ENCODE data around the gene GAS2L2.

The GAS2L2 gene

GRCh38 chr17:35745246-35745645, 7.8 kb downstream of the GAS2L2 start:
- DNase-seq, result no peak

DNA sequence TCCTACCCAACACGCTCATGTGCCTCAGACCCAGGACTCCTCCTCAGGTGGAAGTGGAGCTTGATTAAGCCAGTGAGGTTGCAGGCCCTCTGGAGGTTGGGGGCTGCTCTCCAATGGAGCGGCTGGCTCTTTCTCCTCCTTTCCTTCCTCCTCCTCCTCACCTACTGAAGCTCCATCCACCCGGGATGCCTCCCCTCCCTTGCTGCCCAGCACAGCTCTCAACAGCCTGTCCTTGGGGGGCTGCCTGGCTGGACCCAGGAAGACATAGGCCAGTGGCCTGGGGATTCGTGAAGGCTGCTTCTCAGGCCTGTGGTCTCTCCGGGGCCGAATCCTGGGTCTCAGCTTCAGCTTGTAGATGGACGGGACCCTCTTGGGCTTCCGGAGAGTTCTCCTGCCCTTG, 8.2 kb downstream of the GAS2L2 start:
- DNase-seq, result no peak

DNA sequence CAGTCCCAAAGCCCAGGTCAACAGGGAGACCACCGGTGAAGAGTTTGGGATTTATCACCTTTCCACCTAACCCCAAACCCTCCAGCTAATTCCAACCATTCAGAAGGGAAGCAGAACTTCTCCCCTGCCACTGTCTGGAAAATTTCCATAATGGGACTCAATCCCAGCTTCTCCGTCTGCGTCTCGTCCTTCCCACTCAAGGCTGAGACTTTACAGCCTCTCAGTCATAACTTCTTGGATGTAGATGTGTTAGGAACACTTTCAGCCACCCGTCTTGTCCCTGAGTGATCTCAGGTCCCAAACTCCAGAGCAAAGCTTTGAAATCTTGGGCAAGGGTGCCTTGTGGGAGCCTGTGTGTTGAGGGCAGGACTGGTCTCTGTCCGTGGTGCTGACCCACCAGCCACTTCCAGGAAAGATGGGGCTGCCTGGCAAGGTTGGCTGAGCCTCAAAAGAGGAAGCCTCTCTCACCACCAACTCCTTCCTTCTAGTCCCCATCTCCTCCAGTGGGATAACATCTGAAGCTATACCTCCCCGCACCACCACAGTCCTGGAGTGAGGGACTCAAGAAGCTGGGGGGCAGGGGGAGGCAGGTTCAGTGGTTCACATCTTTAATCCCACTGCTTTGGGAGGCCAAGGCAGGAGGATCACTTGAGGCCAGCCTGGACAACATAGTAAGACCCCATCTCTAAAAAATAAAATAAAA, 9.3 kb downstream of the GAS2L2 start:
- peak; percentile 64 to 82 (median 70) for DNase-seq

DNA sequence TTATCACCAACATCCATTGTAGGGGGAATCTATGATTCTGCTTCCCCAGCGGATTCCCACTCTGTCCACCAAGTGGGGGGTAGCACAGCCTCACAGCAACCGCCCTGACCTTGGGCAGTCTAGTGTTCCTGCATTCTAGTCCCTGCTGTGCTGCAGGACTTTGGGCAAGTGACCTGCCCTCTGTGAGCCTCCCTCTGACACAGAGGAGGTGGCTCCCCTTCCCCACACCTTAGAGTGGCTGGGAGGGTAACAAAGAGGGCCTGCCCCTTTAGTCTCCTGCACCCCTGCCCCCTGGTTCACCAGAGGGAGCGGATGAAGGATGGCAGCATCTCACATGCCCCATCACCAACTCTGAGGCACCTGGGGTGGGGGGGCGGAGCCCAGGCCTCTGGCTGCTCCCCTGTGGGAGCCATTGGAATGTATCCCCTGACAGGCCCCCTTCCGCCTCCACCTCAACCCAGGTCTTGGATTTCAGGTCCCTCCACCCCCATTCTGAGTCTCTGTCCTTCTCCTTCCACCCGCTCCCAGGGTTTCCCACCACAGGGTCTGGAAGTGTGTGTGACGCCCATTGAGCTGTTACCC, 10.1 kb downstream of the GAS2L2 start:
- no peak for DNase-seq

- DNase-seq, result no peak
These were observed 10.5 kb downstream of the GAS2L2 start for GRCh38 chr17:35742496-35742895.

DNA sequence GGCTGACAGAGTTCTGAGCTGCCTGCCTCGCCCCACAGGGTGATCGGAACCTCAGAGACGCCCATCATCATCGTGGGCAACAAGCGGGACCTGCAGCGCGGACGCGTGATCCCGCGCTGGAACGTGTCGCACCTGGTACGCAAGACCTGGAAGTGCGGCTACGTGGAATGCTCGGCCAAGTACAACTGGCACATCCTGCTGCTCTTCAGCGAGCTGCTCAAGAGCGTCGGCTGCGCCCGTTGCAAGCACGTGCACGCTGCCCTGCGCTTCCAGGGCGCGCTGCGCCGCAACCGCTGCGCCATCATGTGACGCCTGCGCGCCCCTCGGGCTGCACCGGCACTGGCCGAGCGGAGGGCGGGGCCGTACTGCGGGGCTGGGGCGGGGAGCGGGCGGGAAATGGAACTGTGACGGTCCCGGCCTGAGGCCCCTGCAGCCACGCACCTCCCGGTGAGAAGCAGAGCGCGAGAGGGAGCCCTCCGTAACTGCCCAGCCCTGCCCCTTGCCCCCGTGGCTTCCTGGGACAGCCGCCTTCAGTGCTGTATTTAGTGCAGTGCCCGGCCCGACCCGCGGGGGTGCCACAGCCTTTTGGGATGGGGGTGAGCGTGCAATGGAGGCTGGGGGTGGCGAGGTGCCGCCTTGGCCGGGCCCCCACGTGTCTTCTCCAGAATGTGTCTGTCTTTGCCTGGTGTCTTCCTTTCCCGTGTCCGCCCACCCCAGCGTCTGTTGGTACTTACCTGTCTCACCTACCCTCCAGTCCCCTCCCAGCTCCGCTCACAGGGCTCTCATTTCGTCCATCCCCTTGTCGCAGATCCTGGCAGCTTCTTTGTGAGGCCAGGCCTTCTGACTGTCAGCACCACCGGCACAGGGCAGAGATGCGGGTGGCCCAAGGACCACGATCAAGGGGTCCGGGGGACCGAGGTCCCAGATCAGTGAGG, 11.8 kb downstream of the GAS2L2 start:
- peak in 1 of 4 experiments; percentile 17 for DNase-seq

DNA sequence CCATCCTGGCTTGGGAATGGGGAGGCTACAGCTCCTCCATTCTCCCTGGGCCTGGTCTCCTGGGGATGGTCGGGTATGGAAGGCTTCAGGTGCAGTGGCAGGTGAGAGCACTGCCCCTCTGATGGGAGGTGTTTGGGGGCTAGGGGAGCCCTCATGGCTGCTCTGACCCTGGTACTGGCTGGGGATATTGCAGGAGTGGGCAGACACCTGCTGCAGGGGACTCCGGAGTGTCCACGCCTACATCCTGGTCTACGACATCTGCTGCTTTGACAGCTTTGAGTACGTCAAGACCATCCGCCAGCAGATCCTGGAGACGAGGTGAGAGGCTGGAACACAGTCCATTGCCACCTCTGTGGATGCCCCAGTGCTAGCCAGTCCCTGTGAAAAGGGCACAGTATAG, 12.8 kb downstream of the GAS2L2 start:
- no peak for DNase-seq

DNA sequence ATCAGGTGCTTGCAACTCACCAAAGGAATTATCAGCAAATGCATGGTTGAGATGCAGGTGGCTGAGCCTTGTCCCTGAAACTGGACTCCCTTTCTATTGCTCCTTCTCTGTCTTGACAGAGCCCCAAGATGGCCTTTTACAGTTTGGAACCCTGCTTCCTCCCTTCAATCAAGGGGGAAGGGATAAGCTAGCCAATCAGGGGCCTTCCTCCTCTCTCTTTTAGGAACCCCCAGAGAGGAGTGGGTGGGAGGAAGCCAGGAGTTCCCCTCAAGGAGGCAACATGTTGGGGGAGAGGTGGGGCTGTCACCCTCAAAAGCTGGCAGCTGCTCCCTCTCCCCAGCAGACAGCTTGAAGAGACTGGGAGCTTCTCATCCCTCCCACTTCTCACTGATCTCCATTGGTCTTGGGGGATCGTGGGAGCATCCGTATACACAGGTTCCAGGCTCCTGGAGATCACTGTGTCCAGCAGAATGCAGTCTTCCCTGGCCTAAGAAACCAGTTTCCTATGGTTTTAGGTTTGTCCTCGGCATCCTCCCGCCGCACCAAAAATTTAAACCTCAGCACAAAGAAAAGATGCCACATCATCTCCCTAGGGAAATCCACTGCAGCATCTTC, 14.4 kb downstream of the GAS2L2 start:
- no peak for DNase-seq

GRCh38 chr17:35736236-35736635, 16.8 kb downstream of the GAS2L2 start:
- DNase-seq, result no peak

GRCh38 chr17:35735036-35735805, 17.8 kb downstream of the GAS2L2 start:
- no peak for DNase-seq

DNA sequence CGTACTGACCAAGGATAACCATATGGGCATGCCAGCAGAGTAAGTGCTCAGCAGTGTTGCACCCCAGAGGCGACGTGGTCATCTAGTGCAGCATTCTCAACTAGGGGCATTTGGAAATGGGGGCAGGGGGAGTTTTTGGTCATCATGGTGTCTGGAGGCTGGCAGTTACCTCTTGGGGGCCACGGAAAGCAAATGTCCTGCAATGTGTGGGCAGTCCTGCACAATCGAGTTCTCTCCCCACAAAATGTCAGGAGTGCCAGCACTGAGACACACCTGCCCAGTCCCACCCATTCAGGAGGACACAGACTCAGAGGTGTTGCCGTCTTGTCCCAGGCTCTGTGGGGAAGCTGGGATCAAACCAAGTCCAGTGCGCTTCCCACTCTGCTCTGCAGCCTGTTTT, 18.6 kb downstream of the GAS2L2 start:
- DNase-seq, result no peak

DNA sequence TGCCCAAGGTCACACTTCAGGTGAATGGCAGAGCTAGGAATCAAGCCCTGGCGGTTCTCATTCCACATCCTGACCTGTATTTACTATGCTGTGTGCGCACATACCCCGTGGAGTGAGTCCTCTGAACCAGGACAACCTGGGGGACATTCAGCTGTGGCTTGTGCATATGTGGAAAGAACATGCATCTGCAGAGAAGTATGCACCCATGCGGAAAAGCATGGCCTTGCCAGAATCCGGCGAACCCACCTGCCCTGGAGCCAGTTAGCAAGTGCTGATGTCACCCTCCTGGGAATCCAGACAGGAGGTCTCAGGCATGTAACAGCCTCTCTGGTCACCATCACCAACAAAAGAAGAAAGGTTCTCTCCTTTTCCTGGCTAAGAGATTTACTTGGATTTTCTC, 19.7 kb downstream of the GAS2L2 start:
- no peak for DNase-seq

DNA sequence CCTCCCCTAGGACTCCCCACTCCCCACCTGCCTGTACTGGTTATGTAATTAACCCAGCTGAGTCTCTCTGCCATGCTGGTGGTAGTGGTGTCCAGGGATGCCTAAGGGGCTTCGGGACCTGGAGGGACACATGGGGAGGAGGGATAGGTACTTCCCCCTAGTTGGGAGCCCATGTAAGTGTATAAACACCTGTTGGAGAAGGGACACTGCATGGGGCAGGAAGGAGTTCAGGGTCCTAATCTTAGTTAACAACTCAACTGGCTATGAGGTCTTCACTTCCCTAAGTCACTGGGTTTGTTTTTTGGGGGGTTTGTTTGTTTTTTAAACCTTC, 20.3 kb downstream of the GAS2L2 start:
- DNase-seq, result no peak

GRCh38 chr17:35731917-35732805, 20.9 kb downstream of the GAS2L2 start:
- no peak for DNase-seq

DNA sequence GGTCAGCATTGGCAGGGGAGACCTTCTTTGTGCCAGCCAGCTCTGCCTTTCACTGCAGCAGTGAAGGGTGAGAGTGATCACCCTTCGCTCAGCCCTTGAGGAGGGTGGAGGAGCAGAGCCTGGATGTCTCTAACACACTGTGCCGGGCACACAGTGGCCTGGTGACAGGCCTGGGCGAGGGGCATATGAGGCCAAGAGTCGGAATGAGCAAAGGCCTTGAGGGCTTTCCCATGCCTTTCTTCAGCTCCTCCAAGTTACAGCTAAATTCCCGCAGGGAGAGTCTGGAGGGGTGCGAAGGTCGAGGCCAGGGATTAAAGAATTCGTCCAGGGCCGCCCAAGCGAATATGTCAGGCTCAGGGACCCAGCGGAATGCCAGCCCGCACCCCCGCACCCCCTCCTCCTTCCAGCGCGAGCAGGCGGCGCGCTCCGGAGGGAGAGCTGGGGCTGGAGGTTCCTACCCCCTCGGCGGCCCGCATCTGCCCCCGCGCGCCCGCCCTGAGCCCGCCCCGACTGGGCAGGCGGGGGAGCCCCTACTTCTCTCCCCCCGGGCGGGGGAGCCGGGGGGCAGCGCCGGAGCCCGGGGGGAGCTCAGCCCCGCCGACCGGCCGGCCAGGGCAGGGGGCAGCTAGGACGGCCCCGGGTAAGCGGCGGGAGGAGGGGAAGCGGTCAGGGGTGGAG, 21.7 kb downstream of the GAS2L2 start, which contains the start of gene RASL10B:
Gene RASL10B (plus strand): TSS at position 401 of the 678 bp plus-strand sequence. CDS start 3,546 bp downstream, outside the sequence.
- peak in 3 of 4 experiments; percentile 20 to 46 (median 31) for DNase-seq

DNA sequence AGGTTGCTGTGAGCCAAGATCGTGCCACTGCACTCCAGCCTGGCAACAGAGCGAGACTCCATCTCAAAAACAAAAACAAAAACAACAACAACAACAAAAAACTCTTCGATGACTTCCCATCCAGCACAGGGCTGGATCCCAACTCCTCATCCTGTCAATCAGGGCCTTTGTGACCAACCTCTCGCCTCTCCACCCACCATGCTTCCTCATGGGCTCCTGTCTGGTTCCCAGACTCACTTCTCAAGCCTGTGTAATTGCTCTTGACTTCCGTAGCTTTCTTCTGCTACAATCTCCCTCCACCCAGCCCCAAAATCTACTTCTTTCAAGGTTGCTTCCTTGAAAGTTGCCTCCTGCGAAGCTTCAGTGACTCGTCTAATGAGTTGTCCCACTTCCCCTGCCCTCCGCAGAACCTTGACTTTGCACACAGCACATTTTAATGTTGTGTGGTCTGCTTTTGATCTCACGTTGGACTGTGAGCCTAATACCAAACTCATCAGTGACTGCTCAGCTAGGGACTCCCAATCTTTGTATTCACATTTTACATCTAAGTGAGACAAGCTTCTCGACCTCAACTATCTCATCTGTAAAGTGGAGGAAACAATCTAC, 22.5 kb downstream of the GAS2L2 start:
- DNase-seq, result no peak

DNA sequence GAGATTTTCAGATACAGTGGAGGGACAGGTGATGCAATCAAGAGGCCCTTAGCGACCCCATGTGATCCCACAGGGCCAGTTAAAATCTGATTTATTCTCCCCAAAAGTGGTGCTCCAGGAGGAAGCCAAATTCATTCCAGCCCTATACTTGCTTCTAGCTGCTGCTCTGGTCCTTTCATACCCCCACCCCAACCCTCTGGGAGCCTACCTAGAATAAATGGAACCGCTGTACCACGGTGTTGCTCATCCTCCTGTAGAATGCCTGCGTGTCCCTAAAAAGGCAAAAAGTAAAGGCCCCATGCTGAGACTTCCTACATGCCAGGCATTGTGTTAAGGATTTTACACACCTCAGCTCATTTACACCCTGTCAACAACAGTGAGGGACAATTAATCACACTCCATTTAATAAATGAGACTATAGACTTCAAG, 23.6 kb downstream of the GAS2L2 start:
- DNase-seq, result no peak

DNA sequence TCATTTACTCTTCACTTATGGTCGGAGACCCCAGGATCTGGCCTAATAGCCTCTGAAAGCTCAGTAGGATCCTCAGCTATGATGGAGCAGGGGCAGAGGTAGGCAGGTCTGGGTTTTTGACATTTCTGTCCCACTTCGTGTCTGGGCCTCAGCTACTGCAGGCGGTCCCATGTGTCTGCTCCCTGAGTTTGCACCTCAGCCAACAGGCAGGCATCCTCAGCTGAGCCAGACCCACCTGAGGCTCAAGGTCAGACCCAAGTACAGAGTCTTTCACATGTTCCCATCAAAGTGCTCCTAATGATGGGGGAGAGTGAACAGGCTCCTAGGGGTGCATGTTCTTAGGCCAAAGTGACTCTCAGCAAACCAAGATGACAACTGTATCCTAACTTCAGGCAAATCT, 24.5 kb downstream of the GAS2L2 start:
- DNase-seq, result no peak

DNA sequence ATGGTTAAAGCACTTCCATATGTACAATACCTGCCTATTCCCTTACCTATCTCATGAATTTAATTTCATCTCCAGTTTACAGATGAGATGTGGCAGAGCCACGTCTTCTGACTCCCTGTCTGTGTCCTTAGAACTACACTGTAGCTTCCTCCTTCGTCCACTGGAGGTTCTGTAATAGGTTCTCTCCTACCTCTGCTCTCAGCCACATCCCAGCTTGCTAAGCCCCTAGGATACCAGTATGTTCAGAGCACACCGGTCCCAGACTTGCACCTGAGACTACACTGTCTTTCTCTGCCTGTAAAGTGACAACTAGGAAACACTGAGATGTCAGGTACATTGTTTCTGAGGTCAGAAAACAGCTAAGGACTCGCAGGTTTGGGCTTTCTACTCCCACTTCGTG, 25.4 kb downstream of the GAS2L2 start:
- DNase-seq, result no peak

GRCh38 chr17:35726953-35727460, 26.0 kb downstream of the GAS2L2 start:
- DNase-seq, result no peak

Measured in suppressor macrophage (primary cell).